AG09309 (cell line): ENCODE results near the gene HNRNPUL1.
"Not testable (repeated sequence)": the region's sequence is repeated elsewhere in the genome, so short reads cannot be mapped to it uniquely, and the experiment has no call there.

Experiments used
- DNase-seq: peaks from one replicate; pipeline ENCODE4 v3.0.0-alpha.2; 2010; ENCODE audit warnings: low read depth
- H3K4me3 ChIP-seq: 2 replicates; pipeline ENCODE4 v1.5.1; 2011; ENCODE audit warnings: mild to moderate bottlenecking, low read depth, low read length, moderate library complexity; ENCODE audit not compliant: control insufficient read depth
- CTCF ChIP-seq: IDR thresholded peaks from 2 replicates; pipeline ENCODE4 v1.5.1; 2011; ENCODE audit warnings: mild to moderate bottlenecking, low read depth, low read length, inconsistent platforms; ENCODE audit not compliant: insufficient read depth, control insufficient read depth; ENCODE audit errors: missing control alignments

Gene HNRNPUL1

GRCh38 chr19:41226053-41226873 lies 37.9 kb upstream of the HNRNPUL1 start:
- TF ChIP-seq CTCF = no peak
- DNase-seq = peak; percentile 67
- peak overlapping the region; percentile 28 for H3K4me3 ChIP-seq

GRCh38 chr19:41226874-41227390 lies 37.2 kb upstream of the HNRNPUL1 start:
- no peak for DNase-seq
- H3K4me3 ChIP-seq = peak overlapping the region; percentile 13; the same call in 1 of the 2 replicates
- no peak for TF ChIP-seq CTCF

- no peak for TF ChIP-seq CTCF
- DNase-seq = no peak
- H3K4me3 ChIP-seq = no peak overlapping the region
Observed at GRCh38 chr19:41228486-41228885, 35.7 kb upstream of the HNRNPUL1 start.

DNA sequence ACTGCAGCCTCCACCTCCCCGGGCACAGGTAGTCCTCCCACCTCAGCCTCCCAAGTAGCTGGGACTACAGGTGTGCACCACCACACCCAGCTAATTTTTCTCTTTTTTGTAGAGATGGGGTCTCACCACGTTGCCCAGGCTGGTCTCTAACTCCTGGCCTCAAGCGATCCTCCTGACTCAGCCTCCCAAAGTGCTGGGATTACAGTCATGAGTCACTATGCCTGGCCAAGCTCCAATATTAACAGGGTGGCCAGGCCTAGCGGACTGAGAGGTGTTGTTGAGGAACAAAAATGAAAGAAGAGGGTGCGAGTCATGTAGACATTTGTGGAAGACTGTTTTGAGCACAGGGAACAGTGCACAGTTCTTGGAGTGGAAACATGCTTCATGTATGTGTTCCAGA lies 34.8 kb upstream of the HNRNPUL1 start:
- H3K4me3 ChIP-seq, DNase-seq: not testable (repeated sequence)

- no peak for TF ChIP-seq CTCF
- no peak for DNase-seq
- H3K4me3 ChIP-seq = no peak overlapping the region
Observed at GRCh38 chr19:41230067-41230857, 33.9 kb upstream of the HNRNPUL1 start.

DNA sequence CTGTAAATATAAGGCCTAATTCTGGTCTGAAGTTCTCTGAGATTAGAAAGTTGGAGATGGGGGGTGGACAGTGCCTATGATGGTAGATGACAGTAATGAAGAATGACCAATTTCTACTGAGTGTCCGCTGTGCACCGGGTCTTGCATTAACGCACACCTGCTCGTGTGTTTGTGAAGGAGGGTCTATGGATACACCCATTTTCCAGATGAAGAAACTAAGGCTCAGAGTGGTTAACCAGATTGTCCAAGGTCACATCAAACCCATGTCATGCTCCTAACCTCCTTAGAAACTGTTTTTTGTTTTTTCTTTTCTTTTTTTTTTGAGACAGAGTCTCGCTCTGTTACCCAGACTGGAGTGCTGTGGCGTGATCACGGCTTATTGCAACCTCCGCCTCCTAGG lies 31.5 kb upstream of the HNRNPUL1 start:
- DNase-seq = no peak
- TF ChIP-seq CTCF = no peak
- no peak overlapping the region for H3K4me3 ChIP-seq

DNA sequence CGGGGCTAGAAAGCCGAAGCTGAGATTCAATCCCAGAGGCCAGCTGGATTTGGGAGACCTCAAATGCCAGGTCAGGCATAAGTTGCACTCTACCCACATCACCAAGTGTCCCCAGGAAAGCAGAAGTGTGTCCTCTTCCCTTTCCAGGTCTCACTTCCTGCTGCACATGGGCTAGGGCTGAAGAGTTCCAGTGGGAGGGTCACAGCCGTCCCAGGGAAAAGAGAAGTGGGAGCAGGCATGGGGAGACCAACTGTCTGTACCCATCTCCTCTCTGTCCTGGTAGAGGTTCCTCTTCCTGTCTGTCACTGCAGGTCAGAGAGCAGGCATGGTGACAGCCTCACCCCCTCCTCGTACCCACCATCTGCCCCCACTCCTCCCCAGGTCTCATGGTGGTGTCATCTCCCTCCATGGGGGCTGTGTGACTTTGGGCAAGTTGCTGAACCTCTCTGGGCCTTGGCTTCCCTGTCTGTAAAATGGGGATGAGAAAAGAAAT lies 30.4 kb upstream of the HNRNPUL1 start:
- TF ChIP-seq CTCF = no peak
- DNase-seq = no peak
- H3K4me3 ChIP-seq = no peak overlapping the region
